ENCODE measurements around the gene ETV6.

The ETV6 gene

DNA sequence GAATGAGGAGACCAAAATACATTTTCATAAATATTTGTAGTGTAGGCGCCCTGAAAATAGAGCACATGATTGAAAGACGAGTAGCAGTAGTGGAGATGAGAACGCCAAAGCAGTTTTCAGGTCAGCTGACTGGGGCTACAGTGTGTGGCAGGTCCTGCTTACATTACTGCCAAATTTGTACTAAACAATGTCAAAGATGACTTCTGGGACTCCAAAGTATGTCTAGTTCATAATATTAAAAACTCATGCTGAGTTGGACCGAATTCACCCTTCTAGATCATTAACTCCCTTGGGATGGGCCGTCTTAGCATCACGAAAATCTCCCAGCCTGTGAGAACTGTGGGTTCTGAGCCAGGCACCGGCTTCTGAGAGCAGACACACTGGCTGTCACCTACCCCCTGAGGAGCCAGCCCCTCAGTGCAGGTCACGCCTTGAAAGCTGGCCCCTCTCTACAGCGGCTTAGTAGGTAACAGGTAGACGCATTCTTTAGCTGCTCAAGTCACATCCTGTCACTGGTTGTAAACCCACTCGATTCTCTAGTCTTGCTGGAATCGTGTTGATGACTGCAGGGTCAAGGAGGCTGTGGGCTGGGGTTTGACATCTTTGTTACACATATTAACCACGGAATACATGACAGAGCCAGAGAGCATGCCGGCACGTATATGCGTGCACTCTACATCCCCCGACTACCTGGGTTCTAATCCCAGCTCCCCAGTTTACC lies 210.4 kb downstream of the ETV6 start:
- DNase-seq (ENCODE audit: low read depth): no peak

DNA sequence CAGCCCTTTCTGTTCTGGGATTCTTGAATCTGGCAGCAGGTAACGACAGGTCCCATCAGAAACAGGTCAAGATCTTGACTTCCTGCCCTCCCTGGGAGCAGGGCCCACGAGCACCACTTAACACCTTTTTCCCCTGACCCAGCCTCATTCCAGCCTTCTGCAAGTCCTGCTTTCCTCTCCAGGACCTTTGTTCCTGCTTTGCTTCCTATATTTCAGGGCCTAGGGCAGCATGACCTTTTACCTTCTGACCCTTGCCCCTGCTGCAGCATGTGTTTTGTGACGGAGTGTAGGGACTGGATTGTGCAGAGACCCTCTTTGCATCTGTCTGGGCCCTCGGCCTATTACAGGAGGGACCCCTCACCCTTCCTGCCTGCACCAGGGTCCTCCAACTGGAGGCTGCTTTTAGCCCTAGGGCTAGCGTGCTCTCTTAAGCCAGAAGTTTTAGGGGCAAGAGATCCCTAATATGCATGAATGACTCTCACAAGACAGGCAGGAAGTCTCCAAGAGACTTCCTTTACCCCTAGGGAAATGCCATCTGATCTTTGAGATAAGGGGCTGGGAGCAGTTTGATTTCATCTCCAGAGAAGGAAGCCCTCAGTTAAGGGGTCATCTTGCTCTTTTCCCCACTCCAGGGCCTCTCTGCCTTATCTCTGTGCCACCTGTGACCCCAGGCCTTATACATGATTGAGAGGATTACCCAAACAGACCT lies 211.8 kb downstream of the ETV6 start:
- DNase-seq (ENCODE audit: low read depth): no peak

- no peak for DNase-seq (ENCODE audit: low read depth)
Observed at GRCh38 chr12:11861864-11862600, 212.6 kb downstream of the ETV6 start.

DNA sequence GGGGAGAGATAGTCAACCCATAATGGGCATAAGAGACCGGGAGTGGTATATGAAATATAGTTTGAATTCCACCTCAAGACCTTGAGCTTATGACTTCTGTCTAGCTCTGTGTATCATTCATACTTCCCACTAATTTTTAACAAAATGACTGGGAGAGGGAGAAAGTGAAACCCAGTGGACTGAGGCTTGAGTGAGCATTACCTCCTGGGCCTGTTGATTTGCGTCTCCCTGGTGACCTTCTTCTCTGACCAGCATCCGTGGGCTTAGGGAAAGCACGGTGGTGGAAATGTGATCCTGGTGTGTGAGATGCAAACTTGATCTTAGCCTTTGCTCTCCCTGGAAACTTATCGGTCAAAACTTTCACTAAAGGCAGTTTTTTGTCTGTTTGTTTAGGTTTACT lies 213.3 kb downstream of the ETV6 start:
- no peak for DNase-seq (ENCODE audit: low read depth)

- no peak for DNase-seq (ENCODE audit: low read depth)
Observed at GRCh38 chr12:11863478-11863906, 214.0 kb downstream of the ETV6 start.

DNA sequence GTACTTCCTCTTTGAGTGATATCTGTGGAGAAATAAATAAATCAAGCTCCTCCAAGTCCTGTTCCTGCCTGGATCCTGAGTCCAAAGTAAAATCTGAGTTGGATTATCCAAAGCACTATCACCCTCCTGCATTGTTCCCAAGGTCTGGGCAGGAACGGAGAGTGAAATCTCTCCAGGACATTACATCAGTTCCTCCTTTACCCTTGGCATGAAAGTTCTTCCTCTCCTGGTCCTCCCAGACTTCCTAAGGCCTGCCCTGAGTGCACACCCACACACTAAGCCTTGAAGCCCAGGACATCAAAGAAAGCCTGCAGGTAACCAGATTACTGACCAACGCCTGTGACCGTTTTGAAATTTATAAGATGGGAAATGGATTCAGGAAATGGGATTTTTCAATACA lies 214.5 kb downstream of the ETV6 start:
- DNase-seq (ENCODE audit: low read depth): no peak

DNA sequence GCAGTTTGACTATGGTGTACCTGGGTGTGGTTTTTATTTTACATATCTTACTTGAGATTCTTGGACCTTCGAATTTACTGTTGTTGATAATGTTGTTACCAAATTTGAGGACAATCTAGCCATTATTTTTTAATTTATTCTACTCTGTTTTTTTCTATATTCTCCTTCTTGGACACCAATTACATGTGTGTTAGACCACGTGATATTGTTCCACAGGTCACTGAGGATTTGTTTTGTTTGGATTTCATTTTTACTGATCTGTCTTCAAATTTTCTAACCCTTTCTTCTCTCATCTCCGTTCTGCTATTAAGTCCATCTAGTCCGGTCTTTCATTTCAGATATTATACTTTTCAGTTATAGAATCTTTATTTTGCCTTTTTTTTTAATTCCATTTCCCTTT lies 216.3 kb downstream of the ETV6 start:
- no peak for DNase-seq (ENCODE audit: low read depth)

- no peak for DNase-seq (ENCODE audit: low read depth)
Observed at GRCh38 chr12:11868027-11868426, 218.6 kb downstream of the ETV6 start.

DNA sequence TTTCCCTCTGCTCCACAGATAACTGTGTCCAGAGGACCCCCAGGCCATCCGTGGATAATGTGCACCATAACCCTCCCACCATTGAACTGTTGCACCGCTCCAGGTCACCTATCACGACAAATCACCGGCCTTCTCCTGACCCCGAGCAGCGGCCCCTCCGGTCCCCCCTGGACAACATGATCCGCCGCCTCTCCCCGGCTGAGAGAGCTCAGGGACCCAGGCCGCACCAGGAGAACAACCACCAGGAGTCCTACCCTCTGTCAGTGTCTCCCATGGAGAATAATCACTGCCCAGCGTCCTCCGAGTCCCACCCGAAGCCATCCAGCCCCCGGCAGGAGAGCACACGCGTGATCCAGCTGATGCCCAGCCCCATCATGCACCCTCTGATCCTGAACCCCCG lies 219.9 kb downstream of the ETV6 start:
- no peak for DNase-seq (ENCODE audit: low read depth)

- no peak for DNase-seq (ENCODE audit: low read depth)
Observed at GRCh38 chr12:11870041-11870451, 220.6 kb downstream of the ETV6 start.

GRCh38 chr12:11872055-11872454 lies 222.6 kb downstream of the ETV6 start:
- no peak for DNase-seq (ENCODE audit: low read depth)

GRCh38 chr12:11875414-11875935 lies 226.0 kb downstream of the ETV6 start:
- peak; percentile 18 for DNase-seq (ENCODE audit: low read depth)

GRCh38 chr12:11876307-11876706 lies 226.8 kb downstream of the ETV6 start:
- no peak for DNase-seq (ENCODE audit: low read depth)

- DNase-seq (ENCODE audit: low read depth): no peak
Observed at GRCh38 chr12:11877102-11877826, 227.8 kb downstream of the ETV6 start.

DNA sequence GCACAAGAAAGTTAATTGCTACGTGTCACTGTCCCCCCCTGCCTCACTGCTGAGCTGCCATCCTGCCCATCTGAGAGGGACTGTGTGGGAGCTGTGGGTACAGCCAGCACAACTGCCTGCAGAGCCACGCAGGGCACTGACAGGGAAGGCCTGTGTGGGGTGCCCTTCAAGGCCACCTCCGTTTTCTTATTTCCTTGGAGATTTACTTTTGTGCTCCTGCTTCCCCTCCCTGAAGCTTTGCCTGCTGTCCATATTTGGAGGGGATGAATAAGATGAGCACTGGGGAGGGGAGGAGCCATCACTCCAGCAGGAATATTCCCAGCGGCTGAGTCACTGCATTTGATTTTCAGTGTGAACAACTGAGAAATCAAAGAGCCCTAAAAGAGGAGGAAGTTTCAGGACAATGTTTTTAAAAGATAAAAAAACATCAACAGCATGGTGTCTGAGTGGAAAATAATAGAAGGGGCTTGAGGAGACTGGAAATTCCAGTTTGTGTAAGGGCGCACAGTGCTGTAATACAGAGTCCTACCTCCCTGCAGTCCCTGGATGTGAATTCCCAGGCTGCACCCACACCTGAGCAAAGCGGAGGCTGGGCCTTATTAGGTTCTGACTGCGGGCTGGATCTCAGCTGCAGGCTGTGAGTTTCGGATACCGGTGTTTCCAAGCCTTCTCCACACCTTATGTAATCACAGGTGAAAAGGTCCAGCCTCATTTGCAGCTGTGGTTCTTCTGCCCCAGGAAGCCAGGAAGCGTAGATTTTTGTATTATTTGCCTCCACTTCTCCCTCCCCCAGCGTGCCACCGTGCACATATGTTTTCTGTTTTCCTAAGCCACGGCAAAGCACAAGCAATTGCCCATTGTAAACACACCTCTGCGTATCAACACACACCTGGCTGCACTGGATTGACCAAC lies 228.7 kb downstream of the ETV6 start:
- DNase-seq (ENCODE audit: low read depth): no peak

- no peak for DNase-seq (ENCODE audit: low read depth)
Observed at GRCh38 chr12:11879306-11879705, 229.8 kb downstream of the ETV6 start.

DNA sequence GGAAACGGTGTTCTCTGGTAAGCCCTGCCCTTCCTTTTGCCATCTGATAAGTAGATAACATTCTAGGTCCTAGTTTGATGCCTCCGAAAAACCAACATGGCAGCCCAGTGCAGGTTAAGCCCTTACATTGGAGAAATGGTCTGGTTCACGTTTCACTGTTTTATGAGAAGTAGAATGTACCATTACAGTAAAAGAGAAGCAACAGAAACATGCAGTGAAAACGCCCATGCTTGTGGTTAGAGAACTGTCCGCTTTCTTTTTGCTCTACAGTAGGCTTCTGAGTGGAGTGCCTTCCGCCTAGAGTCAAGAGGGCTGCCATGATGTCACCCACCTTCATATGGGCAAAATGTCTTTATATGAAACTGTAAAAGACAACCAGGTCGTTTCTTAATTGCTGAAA lies 230.9 kb downstream of the ETV6 start:
- no peak for DNase-seq (ENCODE audit: low read depth)

GRCh38 chr12:11881835-11882234 lies 232.4 kb downstream of the ETV6 start:
- DNase-seq (ENCODE audit: low read depth): no peak

DNA sequence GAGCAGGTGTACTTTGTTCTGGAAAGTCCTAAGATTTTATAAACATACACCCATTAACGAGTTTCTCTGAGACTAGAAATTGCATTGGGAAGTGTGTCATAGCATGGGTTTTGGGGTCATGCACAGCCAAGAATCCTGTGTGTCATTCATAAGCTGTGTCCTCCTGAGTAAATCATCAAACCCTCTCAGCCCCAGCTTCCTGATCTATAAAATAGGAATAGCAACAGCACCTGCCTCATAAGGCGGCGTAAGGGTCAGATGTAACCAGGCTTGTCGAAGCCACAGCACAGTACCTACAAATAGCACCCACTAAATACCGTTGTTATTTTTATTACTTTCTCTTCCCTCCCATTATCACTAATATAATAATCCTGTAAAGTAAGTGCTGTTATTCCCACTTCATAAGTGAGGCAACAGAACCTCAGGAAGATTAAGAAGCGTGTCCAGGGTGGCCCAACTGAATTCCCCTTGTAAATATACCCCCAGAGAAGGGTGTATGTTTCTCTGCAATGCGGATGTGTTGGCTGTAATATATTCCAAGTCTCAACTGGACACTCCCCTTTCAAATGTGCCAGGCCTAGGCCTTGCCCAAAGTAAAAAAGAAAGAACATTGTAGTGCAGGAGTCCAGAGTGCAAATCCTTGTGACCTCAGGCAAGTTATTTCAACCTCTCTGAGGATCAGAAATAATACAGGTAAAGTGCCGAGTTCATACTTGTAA lies 233.0 kb downstream of the ETV6 start:
- no peak for DNase-seq (ENCODE audit: low read depth)

GRCh38 chr12:11884116-11884515 lies 234.6 kb downstream of the ETV6 start:
- DNase-seq (ENCODE audit: low read depth): no peak
